OCI-LY3 (cell line): ENCODE results near the gene PCDHB9.

Source experiments
- H2AFZ ChIP-seq: fragments of 200-600, 300-600 bp; shearing (Covaris generic); 2 replicates; pipeline ENCODE4 v1.6.0; 2014; ENCODE audit warnings: antibody characterized with exemption, low read depth, low read length
- H3K27ac ChIP-seq: fragments of 200-600, 300-600 bp; sonication (generic); 2 replicates; pipeline ENCODE4 v1.5.1; 2014; ENCODE audit warnings: mild to moderate bottlenecking, low read length, moderate library complexity, mixed read lengths
- H3K27me3 ChIP-seq: fragments of 200-600, 300-600 bp; sonication (generic); 2 replicates; pipeline ENCODE4 v1.6.1; 2014; ENCODE audit warnings: low read depth, low read length, mixed read lengths
- H3K36me3 ChIP-seq: fragments of 200-600, 300-600 bp; sonication (generic); replicated peaks from 2 replicates; pipeline ENCODE3; 2014; ENCODE audit warnings: low read depth, low read length, mixed read lengths
- H3K4me1 ChIP-seq: fragments of 300-600, 200-600 bp; sonication (generic); 2 replicates; pipeline ENCODE4 v1.6.1; 2014; ENCODE audit warnings: low read length, mixed read lengths
- H3K4me2 ChIP-seq: fragments of 200-600, 300-600 bp; sonication (generic); 2 replicates; pipeline ENCODE4 v1.6.1; 2014; ENCODE audit warnings: low read length, mixed read lengths
- H3K4me3 ChIP-seq: fragments of 300-600, 200-600 bp; sonication (generic); 2 replicates; pipeline ENCODE4 v1.5.1; 2014; ENCODE audit warnings: antibody characterized with exemption, mild to moderate bottlenecking, low read length, moderate library complexity
- H3K79me2 ChIP-seq: fragments of 300-600, 200-600 bp; shearing (Covaris generic); 2 replicates; pipeline ENCODE4 v1.6.1; 2014; ENCODE audit warnings: mild to moderate bottlenecking, low read length, mixed read lengths
- H3K9ac ChIP-seq: fragments of 300-600, 200-600 bp; shearing (Covaris generic); 2 replicates; pipeline ENCODE4 v1.6.0; 2014; ENCODE audit warnings: mild to moderate bottlenecking, low read length, moderate library complexity
- H3K9me3 ChIP-seq: fragments of 200-600, 300-600 bp; shearing (Covaris generic); 2 replicates; pipeline ENCODE4 v1.6.1; 2014; ENCODE audit warnings: low read length, mixed read lengths; ENCODE audit not compliant: insufficient read depth
- H4K20me1 ChIP-seq: fragments of 200-600, 300-600 bp; sonication (generic); 2 replicates; pipeline ENCODE4 v1.6.1; 2016; ENCODE audit warnings: low read length, mixed read lengths; ENCODE audit not compliant: insufficient read depth
- CTCF ChIP-seq: fragments of 200-600, 300-600 bp; sonication (generic); IDR thresholded peaks from 2 replicates; pipeline ENCODE4 v1.5.1; 2014; ENCODE audit warnings: antibody characterized with exemption, low read length, low read depth
- EZH2phosphoT487 ChIP-seq: fragments of 200-600 bp; shearing (Covaris generic); IDR thresholded peaks from 2 replicates; pipeline ENCODE4 v1.6.1; 2018; ENCODE audit warnings: antibody characterized with exemption, mixed run types, low read depth

The PCDHB9 gene

GRCh38 chr5:141236516-141237313 lies 49.8 kb downstream of the PCDHB9 start:
- H3K27ac ChIP-seq, result no peak overlapping the region
- no peak overlapping the region for H3K9ac ChIP-seq
- no peaks in the 10 kb centered on the region for H3K79me2 ChIP-seq
- no peaks in the 10 kb centered on the region for H3K36me3 ChIP-seq
- TF ChIP-seq CTCF (no peak), EZH2phosphoT487 (no peak)
- H3K27me3 ChIP-seq, result no peaks in the 10 kb centered on the region
- H4K20me1 ChIP-seq, result no peaks in the 10 kb centered on the region
- H3K4me1 ChIP-seq, result no peaks in the 10 kb centered on the region
- no peak overlapping the region for H3K4me2 ChIP-seq
- no peak overlapping the region for H3K4me3 ChIP-seq
- H2AFZ ChIP-seq, result no peak overlapping the region
- H3K9me3 ChIP-seq, result no peaks in the 10 kb centered on the region
